ENCODE data around the gene STARD9.

- TF ChIP-seq CTCF (conservative IDR thresholded peaks at IDR 0.05) (no peak), EZH2 (IDR thresholded peaks at IDR 0.05; ENCODE audit: low read depth) (no peak)
These were observed 154.0 kb downstream of the STARD9 start for GRCh38 chr15:42729409-42729808.

Data from PC-9 (cell line).